Ishikawa (cell line): ENCODE results near the gene NSUN6.

Experiments used
- EP300 ChIP-seq: IDR thresholded peaks from 2 replicates; pipeline ENCODE4 v1.6.1; 2012; ENCODE audit warnings: borderline replicate concordance
- RAD21 ChIP-seq: IDR thresholded peaks from 2 replicates; pipeline ENCODE4 v1.6.1; 2012; ENCODE audit warnings: low read depth
- TAF1 ChIP-seq: IDR thresholded peaks from 2 replicates; pipeline ENCODE4 v1.6.1; 2012; ENCODE audit warnings: low read depth, mild to moderate bottlenecking
- YY1 ChIP-seq: IDR thresholded peaks from 2 replicates; pipeline ENCODE4 v1.6.1; 2012; ENCODE audit warnings: low read depth
- ZBTB7A ChIP-seq: IDR thresholded peaks from 2 replicates; pipeline ENCODE4 v1.6.1; 2012; ENCODE audit warnings: low read depth

- TF ChIP-seq EP300 (no peak), YY1 (no peak), ZBTB7A (no peak), TAF1 (no peak), RAD21 (no peak)
Measured at GRCh38 chr10:18549105-18549504, 102.3 kb downstream of the NSUN6 start.
